Muscle of leg (tissue), 11 donors: ENCODE measurements around the gene CCL4L2. TPM values are rescaled to one million over a fixed set of nuclear protein-coding genes. Genes with fewer than 3 reads are reported as not detected.
"Not testable (repeated sequence)": the region's sequence is repeated elsewhere in the genome, so short reads cannot be mapped to it uniquely, and the experiment has no call there.

Experiments used
- DNase-seq: peaks from one replicate; pipeline ENCODE4 v3.0.0; 2013
- H3K27ac ChIP-seq: one replicate; pipeline ENCODE4 v1.5.1; 2013; ENCODE audit warnings: mild to moderate bottlenecking, low read length, control low read depth
- H3K27me3 ChIP-seq: one replicate; pipeline ENCODE4 v1.6.1; 2013; ENCODE audit warnings: low read length; ENCODE audit not compliant: control insufficient read depth, insufficient read depth
- H3K36me3 ChIP-seq: one replicate; pipeline ENCODE4 v1.6.1; 2013; ENCODE audit warnings: low read length; ENCODE audit not compliant: control insufficient read depth, insufficient read depth
- H3K4me1 ChIP-seq: one replicate; pipeline ENCODE4 v1.6.1; 2013; ENCODE audit warnings: low read length; ENCODE audit not compliant: control insufficient read depth, insufficient read depth
- H3K4me3 ChIP-seq: one replicate; pipeline ENCODE4 v1.5.1; 2013; ENCODE audit warnings: low read length, control low read depth
- H3K9me3 ChIP-seq: replicated peaks from 2 replicates; pipeline ENCODE4 v1.6.1; 2013; ENCODE audit warnings: low read depth, low read length; ENCODE audit not compliant: control insufficient read depth
- WGBS: methylation state at CpG from one replicate; pipeline ENCODE4 v1.1.5; 2013; ENCODE audit warnings: missing lambda C conversion rate; ENCODE audit not compliant: insufficient coverage; 5-methylcytosine and 5-hydroxymethylcytosine counted together
- polyA plus RNA-seq, 8 donors: library from polyadenylated mRNA; unstranded; fragments of 120-200 nt; gene quantifications; one replicate each; pipeline versions ENCODE4 v1.2.1 to v1.2.3, GENCODE V29; 2013; ENCODE audit warnings: inconsistent platforms in 1 of 8, low replicate concordance in 1 of 8; ENCODE audit not compliant: insufficient read length in 8 of 8, insufficient read depth in 1 of 8
- total RNA-seq: library from RNA; stranded (reverse); fragments of 120-200 nt; gene quantifications from one replicate; pipeline ENCODE4 v1.2.4, GENCODE V29; 2013

The CCL4L2 gene
- total and polyA plus RNA-seq, 9 donors = 0.88 to 13.6 (median 2.8) TPM; not detected in 1

GRCh38 chr17:36186810-36187763 is 23.8 kb upstream of the CCL4L2 start:
- Histone ChIP-seq H3K27me3 (peaks cover 44% of the 10 kb centered on the region), H3K4me1 (peaks cover 17% of the 10 kb centered on the region)
- WGBS = 85% methylated on average over 6 of the region's 13 CpGs
- not testable (repeated sequence) for H3K9me3 ChIP-seq, H3K27ac ChIP-seq, DNase-seq, H3K36me3 ChIP-seq, H3K4me3 ChIP-seq

- H3K4me1 ChIP-seq, H3K36me3 ChIP-seq, DNase-seq, H3K27ac ChIP-seq, H3K9me3 ChIP-seq, H3K4me3 ChIP-seq: not testable (repeated sequence)
- H3K27me3 ChIP-seq = peaks cover 34% of the 10 kb centered on the region
- WGBS = 86% methylated on average over 1 of the region's 5 CpGs
Observed at GRCh38 chr17:36187943-36188665, 22.8 kb upstream of the CCL4L2 start.

- DNase-seq = peak; percentile 89
- no CpG with 5 or more reads among the region's 7 CpGs for WGBS
- Histone ChIP-seq H3K4me3 (no peak overlapping the region), H3K27me3 (peaks cover 26% of the 10 kb centered on the region), H3K9me3 (no peaks in the 10 kb centered on the region), H3K4me1 (peaks cover 2% of the 10 kb centered on the region), H3K36me3 (no peaks in the 10 kb centered on the region), H3K27ac (no peak overlapping the region)
Observed at GRCh38 chr17:36188891-36189306, 22.0 kb upstream of the CCL4L2 start.

- not testable (repeated sequence) for H3K4me3 ChIP-seq, H3K27ac ChIP-seq, H3K9me3 ChIP-seq, H3K4me1 ChIP-seq, DNase-seq, H3K36me3 ChIP-seq
- WGBS = no CpG with 5 or more reads among the region's 5 CpGs
- H3K27me3 ChIP-seq = peaks cover 17% of the 10 kb centered on the region
Observed at GRCh38 chr17:36189993-36190392, 20.9 kb upstream of the CCL4L2 start.

GRCh38 chr17:36190549-36191330 is 20.1 kb upstream of the CCL4L2 start:
- not testable (repeated sequence) for H3K9me3 ChIP-seq, H3K27ac ChIP-seq, DNase-seq, H3K36me3 ChIP-seq, H3K4me3 ChIP-seq, H3K4me1 ChIP-seq
- H3K27me3 ChIP-seq = peaks cover 16% of the 10 kb centered on the region
- 89% methylated on average over 3 of the region's 9 CpGs for WGBS

GRCh38 chr17:36193216-36193775 is 17.6 kb upstream of the CCL4L2 start:
- Histone ChIP-seq H3K4me3 (no peak overlapping the region), H3K36me3 (no peaks in the 10 kb centered on the region), H3K9me3 (no peaks in the 10 kb centered on the region), H3K27ac (no peak overlapping the region), H3K27me3 (peaks cover 5% of the 10 kb centered on the region), H3K4me1 (no peaks in the 10 kb centered on the region)
- DNase-seq = no peak
- WGBS = no CpG with 5 or more reads among the region's 1 CpG

GRCh38 chr17:36194147-36194831 is 16.6 kb upstream of the CCL4L2 start:
- DNase-seq, H3K36me3 ChIP-seq, H3K27ac ChIP-seq, H3K9me3 ChIP-seq, H3K4me1 ChIP-seq, H3K4me3 ChIP-seq, H3K27me3 ChIP-seq: not testable (repeated sequence)
- 83% methylated on average over 1 of the region's 8 CpGs for WGBS

- H3K9me3 ChIP-seq, H3K36me3 ChIP-seq, H3K27ac ChIP-seq, H3K4me3 ChIP-seq, H3K4me1 ChIP-seq, DNase-seq, H3K27me3 ChIP-seq: not testable (repeated sequence)
- WGBS = 85% methylated on average over 2 of the region's 10 CpGs
Observed at GRCh38 chr17:36194832-36195433, 15.9 kb upstream of the CCL4L2 start.

- H3K36me3 ChIP-seq = no peaks in the 10 kb centered on the region
- H3K4me3 ChIP-seq = no peak overlapping the region
- H3K27ac ChIP-seq = no peak overlapping the region
- no peak for DNase-seq
- 59% methylated on average over 5 of the region's 10 CpGs for WGBS
- no peaks in the 10 kb centered on the region for H3K4me1 ChIP-seq
- peaks cover 5% of the 10 kb centered on the region for H3K27me3 ChIP-seq
- no peaks in the 10 kb centered on the region for H3K9me3 ChIP-seq
Observed at GRCh38 chr17:36195434-36196130, 15.3 kb upstream of the CCL4L2 start.
